Liver (tissue), 3 donors: ENCODE measurements around the gene PRELID3B.

Experiments used
- EGR1 ChIP-seq, 2 donors: IDR thresholded peaks; 2 replicates each; pipeline ENCODE4 v1.6.1; 2016 to 2018; ENCODE audit warnings: antibody characterized with exemption in 2 of 2, low read depth in 2 of 2
- SP1 ChIP-seq: IDR thresholded peaks from 2 replicates; pipeline ENCODE4 v1.6.1; 2018; ENCODE audit warnings: antibody characterized with exemption, mild to moderate bottlenecking
- TF ChIP-seq, protein P1 (sequence below): fragments of 150-350 bp; IDR thresholded peaks from 2 replicates; pipeline ENCODE4 v1.5.1; 2017; ENCODE audit warnings: improper control_type of control experiment, low read depth, low read length; ENCODE audit not compliant: missing input control
- donor health status: healthy.
- donor health status: healthy.

DNA sequence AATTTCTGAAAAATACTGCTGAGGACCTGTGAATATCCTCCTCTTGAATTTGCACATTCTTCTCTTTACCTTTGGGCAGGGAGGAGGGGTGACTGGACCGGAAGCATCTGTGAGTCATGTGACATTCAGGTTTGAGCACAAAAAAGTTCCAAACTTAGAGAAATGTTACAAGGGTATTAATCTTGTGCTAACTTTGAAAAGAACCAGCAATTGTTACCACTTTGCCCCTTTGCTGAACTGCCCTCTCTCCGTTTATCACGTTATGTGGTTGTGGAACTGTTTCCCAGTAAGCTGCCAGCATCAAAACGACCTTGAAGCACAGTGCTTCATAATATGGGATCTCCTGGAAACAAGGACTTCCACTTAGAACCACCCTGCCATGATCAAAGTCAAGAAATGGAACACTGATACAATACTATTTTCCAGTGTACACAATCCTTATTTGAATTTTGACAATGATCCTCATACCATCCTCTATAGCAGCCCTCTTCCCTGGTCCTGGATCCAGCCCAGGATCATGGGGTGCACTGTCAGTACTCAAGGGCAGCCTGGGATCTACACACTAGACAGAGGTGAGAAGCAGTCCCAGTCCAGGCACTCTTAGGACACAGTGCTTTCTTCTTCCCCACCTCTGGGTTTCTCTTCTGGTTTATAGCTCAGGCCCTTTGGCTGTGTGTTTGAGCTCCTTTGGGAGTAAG lies 25.6 kb downstream of the PRELID3B start:
- TF ChIP-seq, protein P1, sequence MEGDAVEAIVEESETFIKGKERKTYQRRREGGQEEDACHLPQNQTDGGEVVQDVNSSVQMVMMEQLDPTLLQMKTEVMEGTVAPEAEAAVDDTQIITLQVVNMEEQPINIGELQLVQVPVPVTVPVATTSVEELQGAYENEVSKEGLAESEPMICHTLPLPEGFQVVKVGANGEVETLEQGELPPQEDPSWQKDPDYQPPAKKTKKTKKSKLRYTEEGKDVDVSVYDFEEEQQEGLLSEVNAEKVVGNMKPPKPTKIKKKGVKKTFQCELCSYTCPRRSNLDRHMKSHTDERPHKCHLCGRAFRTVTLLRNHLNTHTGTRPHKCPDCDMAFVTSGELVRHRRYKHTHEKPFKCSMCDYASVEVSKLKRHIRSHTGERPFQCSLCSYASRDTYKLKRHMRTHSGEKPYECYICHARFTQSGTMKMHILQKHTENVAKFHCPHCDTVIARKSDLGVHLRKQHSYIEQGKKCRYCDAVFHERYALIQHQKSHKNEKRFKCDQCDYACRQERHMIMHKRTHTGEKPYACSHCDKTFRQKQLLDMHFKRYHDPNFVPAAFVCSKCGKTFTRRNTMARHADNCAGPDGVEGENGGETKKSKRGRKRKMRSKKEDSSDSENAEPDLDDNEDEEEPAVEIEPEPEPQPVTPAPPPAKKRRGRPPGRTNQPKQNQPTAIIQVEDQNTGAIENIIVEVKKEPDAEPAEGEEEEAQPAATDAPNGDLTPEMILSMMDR: no peak
- no peak for TF ChIP-seq EGR1 (IDR thresholded peaks at IDR 0.05; ENCODE audit: low read depth in 2 of 2)
- no peak for TF ChIP-seq SP1
